Activated CD8-positive, alpha-beta memory T cell treated with anti-CD3 and anti-CD28 coated beads, Interleukin-2, amount 50 U/mL, for 24 hours (primary cell): ENCODE results near the gene MECP2.
"Not testable (repeated sequence)": the region's sequence is repeated elsewhere in the genome, so short reads cannot be mapped to it uniquely, and the experiment has no call there.

ENCODE experiments used
- DNase-seq: peaks from one replicate; pipeline ENCODE4 v3.0.0-alpha.2; 2020; ENCODE audit errors: extremely low read depth

The MECP2 gene

GRCh38 chrX:153993079-153993478 is 104.4 kb downstream of the MECP2 start:
- DNase-seq = no peak

DNA sequence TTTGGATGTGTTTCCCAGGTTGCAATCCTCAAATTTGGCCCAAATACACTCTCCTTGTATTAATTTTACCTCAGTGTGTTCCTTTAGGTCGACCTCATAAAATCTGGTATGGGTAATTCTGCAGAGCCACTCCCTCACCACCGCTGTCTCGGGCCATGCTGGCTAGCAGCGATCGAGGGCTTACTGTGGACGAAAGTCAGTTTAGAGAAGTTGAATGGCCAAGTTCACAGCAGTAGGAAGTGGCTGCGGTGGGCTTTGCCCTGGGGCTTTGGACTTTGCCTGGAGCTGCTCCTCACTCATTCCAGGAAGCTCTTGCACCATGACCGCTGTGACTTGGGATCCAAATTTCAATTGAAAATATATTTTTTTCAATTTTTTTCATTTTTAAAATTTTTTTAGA is 105.3 kb downstream of the MECP2 start:
- no peak for DNase-seq

- no peak for DNase-seq
These were observed 106.4 kb downstream of the MECP2 start for GRCh38 chrX:153991013-153991580.

- DNase-seq = no peak
These were observed 107.4 kb downstream of the MECP2 start for GRCh38 chrX:153989973-153990655.

DNA sequence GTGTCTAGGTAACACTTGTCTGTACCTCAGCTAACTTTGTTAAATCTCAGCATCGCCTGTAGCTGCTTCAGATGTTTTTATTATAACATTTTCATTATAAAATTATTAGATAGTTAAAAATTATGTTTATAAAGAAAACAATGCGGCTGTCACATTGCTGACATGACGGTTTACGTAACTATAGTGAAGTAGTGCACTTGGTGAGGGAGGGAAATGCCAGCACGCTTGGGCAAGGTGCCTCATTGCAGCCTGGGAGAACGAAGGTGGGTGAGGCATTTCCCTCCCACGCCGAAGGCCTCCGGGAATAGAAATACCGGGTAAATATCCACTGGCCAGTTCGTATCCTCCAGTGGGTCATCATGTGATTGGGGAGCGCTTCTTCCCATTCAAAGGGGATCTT is 109.0 kb downstream of the MECP2 start:
- no peak for DNase-seq

DNA sequence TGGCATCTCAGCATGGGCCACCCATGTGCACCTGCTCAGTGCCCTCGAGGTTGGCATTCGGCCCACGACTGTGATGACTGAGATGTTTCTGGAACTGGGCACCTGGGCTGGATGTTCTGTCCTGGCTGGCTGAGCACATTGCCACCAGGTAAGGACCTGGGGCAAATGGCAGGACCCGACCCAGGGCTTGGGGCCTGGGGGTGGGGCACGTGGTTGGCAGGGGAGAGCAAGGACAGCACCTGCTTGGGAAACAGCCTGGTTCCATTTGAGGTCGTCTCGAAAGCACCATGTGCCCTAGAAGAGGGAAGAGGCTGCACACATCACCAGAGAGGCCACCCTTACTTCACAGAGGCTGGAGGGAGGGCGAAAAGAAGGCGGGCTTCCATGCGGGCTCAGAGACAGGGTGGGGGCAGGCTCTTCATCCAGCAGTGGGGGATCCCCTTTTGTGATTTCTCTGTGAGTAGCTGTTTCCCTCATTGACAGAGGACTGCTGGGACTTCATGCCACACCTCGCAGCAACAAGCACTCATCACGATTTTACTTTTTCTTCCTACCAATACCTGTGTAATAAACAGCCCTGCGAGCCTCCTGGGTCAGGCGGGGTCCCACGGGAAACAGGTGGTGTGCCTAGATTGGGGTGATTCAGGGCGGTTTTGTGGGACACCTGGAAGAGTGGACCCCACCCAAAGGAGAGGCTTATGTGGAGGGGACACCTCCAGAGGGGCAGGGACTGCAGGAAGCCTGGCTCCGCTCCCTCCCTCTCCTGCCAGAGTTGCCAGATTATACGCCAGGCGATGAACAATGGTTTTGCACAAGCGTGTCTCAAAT is 113.0 kb downstream of the MECP2 start:
- no peak for DNase-seq

GRCh38 chrX:153983321-153983801 is 114.2 kb downstream of the MECP2 start:
- DNase-seq = no peak

GRCh38 chrX:153981771-153982533 is 115.6 kb downstream of the MECP2 start:
- no peak for DNase-seq

GRCh38 chrX:153981231-153981630 is 116.3 kb downstream of the MECP2 start:
- DNase-seq = no peak

- not testable (repeated sequence) for DNase-seq
These were observed 117.1 kb downstream of the MECP2 start for GRCh38 chrX:153980394-153980793.

DNA sequence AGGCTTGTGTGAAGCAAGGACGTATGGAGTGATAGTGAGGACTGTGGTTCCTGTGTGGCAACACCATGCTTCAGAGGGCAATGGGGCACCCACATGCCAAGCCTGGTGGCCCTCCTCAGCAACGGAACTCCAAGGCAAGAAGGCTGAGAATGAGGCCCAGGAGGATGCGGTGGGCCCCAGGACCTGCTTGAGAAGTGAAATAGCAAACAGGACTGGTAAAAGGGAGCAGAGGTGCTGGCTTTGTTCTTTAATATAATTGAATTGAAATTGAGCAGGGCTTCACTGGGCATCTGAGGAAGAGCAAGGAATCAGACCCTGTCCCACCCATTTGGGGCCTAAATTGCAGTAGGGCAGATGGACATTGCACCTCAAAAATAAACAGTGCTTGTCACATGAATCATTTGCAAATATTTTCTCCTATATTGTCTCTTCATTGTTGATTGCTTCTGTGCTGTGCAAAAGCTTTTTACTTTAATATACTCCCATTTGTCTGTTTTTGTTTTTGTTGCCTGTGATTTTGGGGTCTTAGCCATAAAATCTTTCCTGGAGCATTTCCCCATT is 122.7 kb downstream of the MECP2 start:
- DNase-seq = no peak

DNA sequence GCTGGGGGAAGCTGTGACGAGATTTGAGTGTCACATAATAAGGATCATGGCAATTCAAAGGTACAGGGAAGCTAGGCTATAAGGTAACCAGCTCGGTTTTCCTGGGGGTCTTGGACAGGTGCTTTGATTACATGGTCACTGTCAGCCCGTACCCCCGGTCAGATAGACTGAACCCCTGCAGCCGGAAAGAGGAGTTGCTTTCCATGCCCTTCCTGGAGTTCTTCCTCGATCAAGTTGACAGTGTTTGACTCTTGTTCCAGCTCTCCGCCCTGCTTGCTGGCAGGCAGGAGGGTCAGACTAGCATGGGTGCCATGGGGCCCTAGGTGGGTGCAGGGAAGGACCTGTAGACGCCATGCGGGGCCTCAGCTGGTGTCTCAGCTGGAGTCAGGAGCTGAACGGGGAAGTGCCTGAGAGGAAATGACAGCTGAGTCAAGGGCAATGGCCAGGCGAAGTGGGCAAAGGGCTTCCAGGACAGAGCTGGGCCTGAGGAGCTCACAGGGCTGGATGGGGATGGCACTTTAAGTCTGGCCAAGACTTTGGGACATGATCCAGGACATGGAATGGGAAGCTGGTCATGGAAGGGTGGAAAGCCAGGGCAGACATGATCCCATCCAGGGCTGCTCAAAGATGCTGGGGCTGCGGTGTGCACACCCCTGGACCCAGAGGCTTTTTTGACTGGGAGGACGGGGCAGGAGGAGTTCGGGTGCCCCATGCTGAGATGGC is 123.4 kb downstream of the MECP2 start:
- DNase-seq = no peak

DNA sequence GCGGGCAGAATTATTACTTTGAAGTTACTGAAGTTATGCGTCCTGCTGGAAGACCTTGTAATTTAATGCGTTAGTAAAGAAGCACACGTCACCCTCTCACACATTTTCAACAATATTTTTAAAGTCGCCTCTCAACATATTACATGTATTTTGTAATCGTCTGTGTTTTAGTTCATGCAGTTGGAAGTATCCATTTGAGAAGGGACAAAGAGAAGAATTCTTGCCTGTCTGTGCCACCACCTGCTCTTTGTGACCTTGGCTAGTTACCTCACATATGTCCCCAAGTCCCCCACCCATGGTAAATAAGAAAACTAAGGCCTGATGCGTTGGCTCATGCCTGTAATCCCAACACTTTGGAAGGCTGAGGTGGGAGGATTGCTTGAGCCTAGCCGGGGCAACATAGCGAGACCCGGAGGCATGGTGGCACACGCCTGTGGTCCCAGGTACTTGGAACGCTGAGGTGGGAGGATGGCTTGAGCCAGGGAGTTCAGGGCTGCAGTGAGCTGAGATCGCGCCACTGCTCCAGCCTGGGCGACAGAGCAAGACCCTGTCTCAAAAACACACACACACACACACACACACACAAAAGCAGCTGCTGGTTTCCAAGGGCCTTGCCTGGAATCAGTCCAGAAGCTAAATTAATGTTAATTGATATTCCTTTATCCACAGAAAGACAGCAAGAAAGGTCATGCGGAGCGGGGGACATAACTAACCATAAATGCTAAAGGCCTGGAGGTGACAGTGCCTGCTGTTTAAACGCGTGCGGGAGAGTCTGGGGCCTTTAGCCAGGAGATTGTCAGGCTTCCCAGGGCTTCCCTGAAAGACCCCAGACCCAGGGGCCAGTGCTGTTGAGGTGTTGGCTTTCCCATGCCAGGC is 124.2 kb downstream of the MECP2 start:
- DNase-seq = no peak

- DNase-seq = no peak
These were observed 125.0 kb downstream of the MECP2 start, which contains the start of gene TMEM187 for GRCh38 chrX:153972368-153973126. TSS of gene TMEM187 (plus strand) at chrX:153972754. CDS start at chrX:153982063, 9,309 bp downstream.
